ENCODE results near the gene MDH2.
"Not testable (repeated sequence)": the region's sequence is repeated elsewhere in the genome, so short reads cannot be mapped to it uniquely, and the experiment has no call there.

The MDH2 gene, protein sequence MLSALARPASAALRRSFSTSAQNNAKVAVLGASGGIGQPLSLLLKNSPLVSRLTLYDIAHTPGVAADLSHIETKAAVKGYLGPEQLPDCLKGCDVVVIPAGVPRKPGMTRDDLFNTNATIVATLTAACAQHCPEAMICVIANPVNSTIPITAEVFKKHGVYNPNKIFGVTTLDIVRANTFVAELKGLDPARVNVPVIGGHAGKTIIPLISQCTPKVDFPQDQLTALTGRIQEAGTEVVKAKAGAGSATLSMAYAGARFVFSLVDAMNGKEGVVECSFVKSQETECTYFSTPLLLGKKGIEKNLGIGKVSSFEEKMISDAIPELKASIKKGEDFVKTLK

DNA sequence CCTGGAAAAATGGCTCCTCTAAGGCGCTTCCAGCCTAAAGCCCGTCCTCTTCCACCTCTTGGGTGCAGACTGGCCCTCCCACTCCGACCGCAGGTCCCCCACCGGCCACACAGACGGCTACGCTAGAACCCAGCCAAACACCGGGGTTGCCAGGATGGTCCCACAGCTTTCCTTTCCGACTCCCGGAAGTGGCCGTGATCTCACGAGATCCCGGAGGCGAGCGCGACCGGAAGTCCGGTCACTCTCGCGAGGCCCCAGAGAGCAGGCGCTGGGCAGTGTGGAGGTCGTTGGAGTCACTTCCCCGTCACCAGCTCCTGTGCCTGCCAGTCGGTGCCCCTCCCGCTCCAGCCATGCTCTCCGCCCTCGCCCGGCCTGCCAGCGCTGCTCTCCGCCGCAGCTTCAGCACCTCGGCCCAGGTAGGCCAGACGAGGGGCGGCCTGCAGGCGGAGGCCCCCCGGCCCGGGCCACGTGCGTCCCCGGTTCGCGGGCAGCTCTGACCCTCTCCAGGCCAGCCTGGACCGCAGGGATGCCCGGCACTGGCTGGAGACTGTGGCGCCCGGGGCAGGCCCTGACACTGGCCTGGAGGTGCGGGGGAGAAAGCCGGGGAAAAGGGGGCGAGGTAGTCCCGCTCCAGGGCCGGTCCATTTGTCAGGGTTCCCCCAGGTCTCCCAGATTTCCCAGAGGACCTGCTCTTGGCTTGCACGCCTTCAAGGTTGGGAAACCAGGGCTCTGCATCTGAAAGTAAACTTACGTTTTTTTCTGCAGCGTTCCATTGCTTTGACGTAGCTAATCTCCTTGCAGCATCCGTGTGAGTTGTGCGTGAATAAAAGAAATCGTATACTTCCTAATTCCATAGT, at the start of gene MDH2, which contains the start of gene STYXL1:
Gene MDH2 (plus strand): TSS at position 296 of the 857 bp plus-strand sequence. CDS start 55 bp downstream, at position 351.
Gene STYXL1 (minus strand): TSS at position 190 of the 857 bp plus-strand sequence. CDS start 17,477 bp downstream, outside the sequence.
- DNase-seq (ENCODE audit: low spot score) = peak; percentile 99

DNA sequence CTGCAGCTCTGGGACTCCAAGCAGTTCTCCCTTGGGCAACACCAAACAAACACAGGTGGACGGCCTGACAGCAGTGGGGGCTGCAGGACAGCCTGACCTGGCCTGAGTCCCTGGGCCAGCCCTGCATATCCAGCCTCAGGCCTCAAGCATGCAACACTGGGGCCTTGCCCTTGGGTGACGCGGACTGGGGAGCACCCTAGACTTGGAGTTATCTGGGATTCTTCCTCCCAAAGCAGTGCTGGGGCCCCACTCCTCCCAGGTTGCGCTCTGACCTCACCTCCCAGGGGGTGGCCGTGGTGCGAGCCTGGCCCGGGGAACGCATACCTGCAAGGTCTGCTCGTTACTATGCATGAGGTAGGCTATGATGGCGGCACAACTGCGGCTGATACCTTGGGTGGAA, 47.3 kb upstream of the MDH2 start:
- DNase-seq (ENCODE audit: low spot score) = no peak

DNA sequence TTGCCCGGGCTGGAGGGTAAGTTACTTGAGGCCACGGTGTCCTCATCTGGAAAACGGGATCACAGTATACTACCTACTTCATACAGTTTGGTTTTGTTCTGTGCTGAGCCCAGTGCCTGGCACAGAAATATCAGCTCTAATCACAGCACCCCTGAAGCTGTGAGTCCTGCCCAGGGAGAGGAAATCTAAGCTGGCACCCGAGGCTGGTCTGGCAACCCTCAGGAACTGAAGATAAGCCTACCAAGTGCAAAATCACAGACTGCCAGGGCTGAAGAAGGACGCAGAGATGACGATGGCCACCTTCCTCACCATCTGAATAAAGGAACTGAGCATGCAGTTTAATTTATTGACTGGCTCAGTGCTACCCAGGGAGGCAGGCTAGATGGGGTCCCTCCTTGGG, 45.8 kb upstream of the MDH2 start:
- DNase-seq (ENCODE audit: low spot score) = no peak

DNA sequence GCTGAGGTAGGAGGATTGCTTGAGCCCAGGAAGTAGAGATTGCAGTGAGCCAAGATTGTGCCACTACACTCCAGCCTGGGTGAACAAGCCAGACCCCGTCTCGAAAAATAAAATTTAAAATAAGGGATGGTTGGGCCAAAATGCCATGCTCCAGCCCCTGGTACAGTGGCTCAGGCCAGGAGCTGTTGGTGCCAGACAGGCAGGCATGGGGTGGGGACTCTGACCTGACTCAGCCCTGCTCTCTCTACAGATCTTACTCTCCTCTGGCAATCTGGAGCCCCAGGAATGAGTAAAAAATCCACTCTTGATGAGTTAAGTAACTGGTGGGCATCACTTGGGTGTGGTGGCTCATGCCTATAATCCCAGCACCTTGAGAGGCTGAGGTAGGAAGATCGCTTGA, 45.1 kb upstream of the MDH2 start:
- no peak for DNase-seq (ENCODE audit: low spot score)

DNA sequence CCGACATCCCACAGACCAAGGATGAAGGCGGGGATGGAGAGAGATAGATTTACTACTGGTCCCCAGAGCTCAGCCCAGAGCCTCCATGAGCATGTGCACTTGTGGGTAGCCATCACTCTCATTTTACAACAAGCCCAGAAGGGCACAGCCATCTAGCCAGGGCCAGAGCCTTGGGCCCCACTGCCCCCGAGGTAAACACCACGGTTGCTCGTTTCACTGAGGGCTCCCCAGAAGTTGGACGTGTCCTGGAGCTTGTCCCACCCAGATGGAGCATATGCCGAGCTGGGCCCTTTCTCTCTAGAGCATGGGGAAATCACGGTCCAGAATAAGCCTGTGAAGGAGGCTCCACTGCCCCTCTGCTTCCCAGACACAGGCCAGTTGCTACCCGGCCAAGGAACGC, 44.6 kb upstream of the MDH2 start:
- DNase-seq (ENCODE audit: low spot score) = no peak

DNA sequence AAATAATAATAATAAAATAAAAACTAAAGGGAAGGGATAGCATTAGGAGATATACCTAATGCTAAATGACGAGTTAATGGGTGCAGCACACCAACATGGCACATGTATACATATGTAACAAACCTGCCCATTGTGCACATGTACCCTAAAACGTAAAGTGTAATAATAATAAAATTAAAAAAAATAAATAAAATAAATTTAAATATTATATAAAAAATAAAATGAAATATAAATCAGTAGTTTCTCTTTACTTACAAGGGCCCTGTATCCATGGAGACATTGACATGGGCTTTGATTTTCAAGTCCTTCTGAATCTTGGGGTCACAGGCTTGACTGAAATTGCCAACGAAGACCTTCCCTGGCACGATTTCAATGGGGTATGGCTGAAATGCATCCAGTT, 42.9 kb upstream of the MDH2 start:
- not testable (repeated sequence) for DNase-seq (ENCODE audit: low spot score)

DNA sequence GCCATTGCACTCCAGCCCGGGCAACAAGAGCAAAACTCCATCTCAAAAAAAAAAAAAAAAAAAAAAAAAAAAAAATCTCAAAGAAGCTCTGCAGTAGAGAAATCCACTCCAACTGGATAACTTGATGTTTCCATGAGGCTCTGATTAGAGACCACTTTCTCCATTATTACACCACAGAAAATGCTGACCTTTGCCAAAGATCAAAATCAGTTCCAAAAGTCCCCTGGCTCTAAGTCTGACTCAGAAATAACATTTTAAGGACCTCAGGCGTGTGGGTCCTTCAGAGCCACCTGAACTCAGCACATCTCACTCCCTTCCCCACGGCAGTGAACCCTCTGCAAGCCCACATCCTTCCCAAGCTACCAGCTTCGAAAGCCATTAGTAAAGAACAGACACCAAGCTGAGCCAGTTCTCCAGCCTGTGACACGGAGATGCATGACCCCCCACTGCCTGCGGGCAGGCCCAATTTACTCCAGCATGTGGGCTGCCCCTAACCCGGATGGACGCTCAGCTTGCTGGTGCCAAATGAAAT, 39.7 kb upstream of the MDH2 start:
- DNase-seq (ENCODE audit: low spot score) = no peak

DNA sequence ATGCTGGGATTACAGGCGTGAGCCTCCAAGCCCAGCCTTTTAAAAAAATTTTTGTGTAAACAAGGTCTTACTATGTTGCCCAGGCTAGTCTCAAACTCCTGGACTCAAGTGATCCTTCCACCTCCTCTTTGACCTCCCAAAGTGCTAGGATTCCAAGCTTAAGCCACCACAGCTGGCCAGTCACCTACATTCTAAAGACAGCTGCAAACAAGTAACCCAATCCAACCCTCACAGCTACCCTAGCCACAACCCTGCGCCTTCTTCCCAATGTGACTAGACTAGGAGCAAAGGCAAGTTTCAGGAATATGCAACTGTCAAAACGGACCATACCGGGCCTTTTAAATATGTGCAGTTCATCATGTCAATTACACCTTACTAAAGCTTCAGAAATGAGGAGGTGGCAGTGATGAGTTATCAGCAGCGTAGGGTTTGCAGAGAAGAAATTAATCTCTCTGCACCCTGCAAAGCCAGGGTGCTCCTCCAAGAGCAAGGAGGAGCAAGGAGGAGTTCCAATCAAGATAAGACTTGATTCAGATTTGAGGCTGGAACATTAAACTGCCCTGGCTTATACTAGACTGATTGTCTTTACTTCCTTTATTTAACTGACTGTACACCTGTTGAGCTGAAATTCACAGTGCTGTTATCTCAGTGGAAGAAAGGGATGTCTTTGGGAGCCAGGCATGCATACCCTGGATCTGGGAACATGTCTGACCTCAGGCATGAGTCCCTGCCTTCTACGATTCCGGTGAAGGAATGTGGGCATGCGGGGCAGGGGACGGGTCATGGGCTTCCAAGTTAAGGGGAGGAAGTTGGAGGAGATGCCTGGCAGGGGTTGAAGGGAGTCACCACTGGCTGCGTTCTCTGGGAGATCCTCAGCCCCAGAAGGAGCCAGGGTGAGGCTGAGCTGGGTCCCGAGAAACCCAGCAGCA, 38.0 kb upstream of the MDH2 start:
- no peak for DNase-seq (ENCODE audit: low spot score)

DNA sequence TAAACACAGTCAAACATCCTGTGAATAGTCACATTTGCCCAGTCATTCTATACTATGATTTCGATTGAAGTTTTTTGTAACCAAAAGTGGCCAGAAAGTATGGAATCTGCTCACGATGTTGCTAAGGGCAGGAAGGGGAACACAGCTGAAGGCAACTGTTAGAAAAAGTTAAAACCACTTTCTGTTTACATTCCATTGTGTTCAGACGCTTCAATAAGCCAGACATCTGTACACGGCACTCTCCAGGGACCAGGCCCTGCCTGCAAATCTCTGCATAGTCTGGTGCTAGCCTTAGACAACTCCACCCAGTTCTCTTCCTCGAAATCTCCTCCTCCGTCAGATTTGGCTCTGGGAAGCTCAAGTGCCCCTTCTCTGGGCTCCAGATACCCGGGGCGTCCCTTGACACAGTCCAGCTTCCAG, 36.5 kb upstream of the MDH2 start:
- DNase-seq (ENCODE audit: low spot score) = no peak

DNA sequence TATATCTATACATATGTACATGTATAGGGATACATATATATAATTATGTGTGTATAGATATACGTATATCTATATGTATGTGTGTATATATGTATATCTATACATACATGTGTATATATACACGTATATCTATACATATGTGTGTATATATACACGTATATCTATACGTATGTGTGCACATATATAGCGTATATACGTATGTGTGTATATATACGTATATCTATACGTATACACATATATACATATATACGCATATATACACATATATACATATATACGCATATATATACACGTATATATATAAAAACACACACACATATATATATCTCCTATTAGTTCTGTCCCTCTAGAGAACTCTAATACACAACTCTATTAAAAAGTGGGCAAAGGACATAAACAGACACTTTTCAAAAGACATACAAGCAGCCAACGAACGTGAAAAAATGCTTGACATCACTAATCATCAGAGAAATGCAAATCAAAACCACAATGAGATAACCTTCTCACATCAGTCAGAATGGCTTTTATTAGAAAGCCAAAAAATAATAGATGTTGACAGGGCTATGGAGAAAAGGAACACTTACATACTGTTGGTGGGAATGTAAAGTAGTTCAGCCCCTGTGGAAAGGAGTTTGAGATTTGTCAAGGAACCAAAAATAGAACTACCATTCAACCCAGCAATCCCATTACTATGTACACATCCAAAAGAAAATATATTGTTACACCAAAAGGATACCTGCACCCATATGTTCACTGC, 31.5 kb upstream of the MDH2 start:
- DNase-seq (ENCODE audit: low spot score) = no peak

DNA sequence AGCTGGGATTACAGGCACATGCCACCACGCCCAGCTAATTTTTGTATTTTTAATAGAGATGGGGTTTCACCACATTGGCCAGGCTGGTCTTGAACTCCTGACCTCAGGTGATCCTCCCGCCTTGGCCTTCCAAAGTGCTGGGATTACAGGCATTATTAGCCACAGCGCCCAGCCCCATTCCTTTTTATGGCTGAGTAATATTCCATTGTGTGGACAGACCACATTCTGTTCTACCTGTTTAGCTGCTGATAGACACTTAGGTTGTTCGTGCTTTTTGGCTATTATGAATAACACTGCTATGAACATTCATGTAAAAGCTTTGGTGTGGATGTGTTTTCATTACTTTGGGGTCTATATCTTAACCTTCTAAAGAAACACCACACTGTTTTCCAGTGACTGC, 29.4 kb upstream of the MDH2 start:
- not testable (repeated sequence) for DNase-seq (ENCODE audit: low spot score)

DNA sequence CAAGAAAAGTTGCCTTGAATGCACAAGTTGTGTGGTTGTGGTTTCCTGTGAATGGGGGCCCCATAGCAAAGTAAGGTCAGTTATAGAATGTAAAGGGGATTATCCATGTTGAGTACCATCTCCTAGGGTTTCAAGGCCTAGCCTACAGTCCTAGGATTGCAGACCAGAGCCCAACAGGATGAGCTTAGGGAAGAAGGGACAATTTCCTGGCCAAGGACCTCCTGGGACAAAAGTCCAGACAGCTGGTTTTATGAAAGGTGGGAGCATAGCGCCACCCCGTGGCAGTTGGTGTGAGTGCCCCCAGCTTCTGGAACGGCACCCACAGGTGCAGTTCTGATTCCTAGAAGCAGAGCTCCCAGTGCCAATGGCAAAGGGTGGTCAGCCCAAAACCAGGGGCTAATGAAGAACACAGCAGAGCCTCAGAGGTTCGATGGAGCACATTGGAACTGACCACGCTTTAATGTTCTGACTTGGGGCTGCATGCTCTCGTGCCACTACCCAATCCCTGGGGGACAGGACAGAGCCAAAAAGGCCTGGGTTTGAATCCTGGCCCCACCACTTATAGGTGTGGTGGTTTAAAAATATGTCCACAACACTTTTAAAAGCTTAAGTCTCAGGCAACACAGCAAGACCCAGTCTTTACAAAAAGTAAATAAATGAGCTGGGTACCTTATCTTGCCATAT, 27.7 kb upstream of the MDH2 start:
- peak; percentile 48 for DNase-seq (ENCODE audit: low spot score)

DNA sequence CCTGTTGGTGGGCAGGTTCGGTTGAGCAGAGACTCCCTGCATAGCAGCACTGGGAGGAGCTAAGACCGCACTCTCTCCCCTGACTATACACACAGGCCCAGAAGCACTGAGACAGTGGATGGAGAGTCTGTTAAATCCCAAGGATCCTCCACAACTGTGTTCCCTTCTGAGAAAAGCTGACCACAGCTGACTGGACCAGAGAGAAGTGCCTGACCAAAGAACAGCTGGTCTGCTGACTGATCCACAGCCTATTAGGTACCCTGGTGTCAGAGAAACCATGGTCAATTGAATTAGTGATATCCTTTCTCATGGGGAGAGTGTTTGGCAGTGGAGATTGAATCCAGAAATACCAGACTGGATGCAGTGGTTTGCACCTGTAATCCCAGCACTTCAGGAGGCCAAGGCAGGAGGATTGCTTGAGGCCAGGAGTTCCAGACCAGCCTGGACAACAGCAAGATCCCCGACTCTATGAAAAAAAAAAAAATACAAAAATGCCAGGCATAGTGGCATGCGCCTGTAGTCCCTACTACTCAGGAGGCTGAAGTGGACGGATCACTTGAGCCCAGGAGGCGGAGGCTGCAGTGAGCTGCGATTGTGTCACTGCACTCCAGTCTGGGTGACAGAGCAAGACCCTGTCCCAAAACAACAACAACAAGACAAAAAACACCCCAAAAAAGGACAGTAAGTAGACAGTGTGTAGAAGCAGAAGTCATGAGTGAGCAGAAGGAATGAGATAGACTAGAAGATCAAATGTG, 25.7 kb upstream of the MDH2 start:
- DNase-seq (ENCODE audit: low spot score) = no peak

DNA sequence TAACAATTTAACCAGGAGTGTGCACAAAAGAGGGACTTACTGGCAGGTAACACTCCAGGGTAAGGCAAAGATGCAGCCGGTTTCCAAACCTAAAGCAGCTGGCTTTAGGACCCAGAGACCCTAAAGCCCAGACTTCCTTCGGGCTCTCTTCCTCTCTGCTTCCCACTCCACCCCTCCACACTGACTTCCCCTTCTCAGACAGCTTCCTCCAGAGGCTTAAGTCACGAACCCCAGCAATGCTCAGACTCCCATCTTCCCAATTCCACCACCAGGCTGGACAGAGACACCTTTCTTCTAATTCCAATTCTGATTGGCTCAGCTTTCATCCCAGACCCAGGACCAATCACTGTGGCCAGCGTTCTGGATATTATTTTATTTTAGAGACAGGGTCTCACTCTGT, 24.9 kb upstream of the MDH2 start:
- DNase-seq (ENCODE audit: low spot score) = no peak

DNA sequence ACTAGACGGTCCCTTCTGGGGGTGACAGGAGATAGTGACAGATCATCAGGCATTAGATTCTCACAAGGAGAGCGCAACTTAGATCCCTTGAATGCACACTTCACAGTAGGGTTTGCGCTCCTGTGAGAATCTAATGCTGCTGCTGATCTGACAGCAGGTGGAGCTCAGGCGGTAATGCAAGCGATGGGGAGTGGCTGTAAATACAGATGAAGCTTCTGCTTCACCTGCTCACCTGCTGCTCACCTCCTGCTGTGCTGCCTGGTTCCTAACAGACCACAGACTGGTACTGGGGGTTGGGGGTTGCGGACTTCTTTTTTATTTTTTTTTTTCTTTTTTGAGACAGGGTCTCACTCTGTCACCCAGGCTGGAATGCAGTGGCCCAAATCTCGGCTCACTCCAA, 18.2 kb upstream of the MDH2 start:
- DNase-seq (ENCODE audit: low spot score) = not testable (repeated sequence)

DNA sequence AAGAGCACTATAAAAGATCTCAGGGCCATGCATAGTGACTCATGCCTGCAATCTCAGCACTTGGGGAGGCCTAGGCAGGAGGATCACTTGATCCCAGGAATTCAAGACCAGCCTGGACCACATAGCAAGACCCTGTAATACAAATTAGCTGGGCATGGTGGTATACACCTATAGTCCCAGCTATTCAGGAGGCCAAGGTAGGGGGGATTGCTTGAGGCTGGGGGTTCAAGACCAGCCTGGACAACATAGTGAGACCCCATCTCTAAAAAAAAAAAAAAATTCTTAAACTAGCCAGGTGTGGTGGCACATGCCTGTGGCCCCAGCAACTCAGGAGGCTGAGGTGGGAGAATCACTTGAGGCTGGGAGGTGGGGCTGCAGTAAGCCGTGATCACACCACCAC, 15.9 kb upstream of the MDH2 start:
- no peak for DNase-seq (ENCODE audit: low spot score)

DNA sequence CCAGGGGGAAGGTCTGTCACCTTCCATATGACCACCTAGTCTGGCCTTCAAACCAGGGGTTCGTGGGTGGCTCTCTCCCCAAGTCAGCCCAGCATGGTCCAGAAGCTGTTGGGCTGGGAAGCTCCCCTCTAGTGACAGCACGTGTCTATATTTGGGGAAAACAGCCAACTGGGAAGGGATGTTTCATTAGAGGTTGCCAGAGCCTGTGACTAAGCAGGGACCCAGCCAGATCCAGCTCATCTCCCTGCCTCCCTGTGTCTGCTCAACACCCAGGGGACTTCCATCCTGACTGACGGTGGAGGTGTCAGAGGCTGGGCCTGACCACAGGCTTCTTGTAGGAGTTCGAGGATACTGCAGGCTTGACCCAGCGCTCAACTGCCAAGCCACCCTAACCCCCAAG, 10.6 kb upstream of the MDH2 start:
- DNase-seq (ENCODE audit: low spot score) = no peak

DNA sequence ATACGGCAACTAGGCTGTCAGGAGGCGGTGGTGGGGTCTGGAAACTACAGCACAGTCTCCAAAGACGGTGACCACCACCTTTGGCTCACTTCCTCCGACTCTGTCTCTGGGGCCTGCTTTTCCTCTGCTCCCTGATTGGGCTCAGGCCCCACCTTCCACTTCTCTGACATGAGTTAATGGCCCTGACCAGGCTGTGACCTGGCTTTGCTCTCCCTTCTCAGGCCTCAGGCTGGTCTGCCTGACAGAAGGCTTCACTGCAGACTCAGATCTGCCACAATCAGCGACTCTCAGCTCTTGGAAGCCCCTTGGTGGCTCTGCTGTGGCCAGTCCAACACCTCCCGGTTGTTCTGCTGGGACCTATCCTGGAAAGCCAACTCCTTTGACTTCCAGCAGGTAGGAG, 7.8 kb upstream of the MDH2 start:
- no peak for DNase-seq (ENCODE audit: low spot score)

DNA sequence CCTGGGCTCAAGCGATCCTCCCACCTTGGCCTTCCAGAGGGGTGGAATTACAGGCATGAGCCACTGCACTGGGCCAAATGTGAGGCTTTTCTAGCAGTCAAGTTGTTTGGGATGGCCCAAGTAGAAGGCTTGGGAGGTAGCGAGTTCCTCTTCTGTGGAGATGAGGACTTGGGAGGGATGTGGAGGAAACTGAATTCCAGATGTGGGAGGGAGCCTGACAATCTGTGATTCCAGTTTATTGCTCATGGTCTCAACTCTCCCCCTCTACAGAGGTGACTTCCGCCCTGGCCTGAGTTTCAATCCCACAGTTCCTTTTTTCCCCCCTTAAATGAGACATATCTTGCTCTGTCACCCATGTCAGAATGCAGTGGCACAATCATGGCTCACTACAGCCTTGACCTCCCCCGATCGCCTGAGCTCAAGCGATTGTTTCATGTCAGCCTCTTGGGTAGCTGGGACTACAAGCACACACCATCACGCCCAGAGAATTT, 3.5 kb upstream of the MDH2 start:
- no peak for DNase-seq (ENCODE audit: low spot score)
